ENCODE results near the gene VN1R2.
"Not testable (repeated sequence)": the region's sequence is repeated elsewhere in the genome, so short reads cannot be mapped to it uniquely, and the experiment has no call there.

The VN1R2 gene

DNA sequence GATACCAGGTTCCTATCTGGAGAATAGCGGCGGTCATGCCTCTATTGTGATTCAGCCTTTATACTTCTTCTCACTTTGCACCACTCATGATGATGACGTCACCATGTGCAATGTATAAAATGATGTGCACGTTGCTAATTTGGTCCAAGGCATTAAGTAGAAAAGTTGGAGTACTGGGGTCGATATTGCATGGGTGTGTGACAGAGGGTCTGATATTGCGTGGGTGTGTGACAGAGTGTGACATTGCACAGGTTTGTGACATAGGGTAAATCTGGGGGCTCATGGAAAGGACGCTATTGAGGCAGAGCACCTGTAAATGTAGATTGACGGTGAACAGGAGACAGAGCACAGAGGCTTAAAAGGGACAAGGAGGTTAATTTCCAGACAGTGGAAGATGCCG lies 14.0 kb downstream of the VN1R2 start:
- Histone ChIP-seq H3K27me3 (ENCODE audit: control insufficient read depth, low read length) (no peaks in the 10 kb centered on the region), H3K36me3 (ENCODE audit: control insufficient read depth, low read length) (no peaks in the 10 kb centered on the region), H3K27ac (ENCODE audit: low read depth, low read length) (no peak overlapping the region), H3K4me1 (ENCODE audit: control insufficient read depth, low read length) (no peaks in the 10 kb centered on the region), H3K9me2 (replicated peaks; ENCODE audit: control insufficient read depth, low read length) (no peaks in the 10 kb centered on the region), H3K4me2 (ENCODE audit: low read length) (no peak overlapping the region), H3K79me2 (ENCODE audit: control insufficient read depth, low read length) (no peaks in the 10 kb centered on the region), H3K9me3 (ENCODE audit: control insufficient read depth, insufficient read depth, low read length) (no peaks in the 10 kb centered on the region), H3F3A (ENCODE audit: control insufficient read depth, insufficient read depth) (no peaks in the 10 kb centered on the region), H3K4me3 (ENCODE audit: low read length) (no peak overlapping the region), H4K20me1 (ENCODE audit: control insufficient read depth, insufficient read depth, low read depth, low read length) (no peaks in the 10 kb centered on the region)
- no peak for TF ChIP-seq EZH2phosphoT487 (IDR thresholded peaks at IDR 0.05; ENCODE audit: borderline replicate concordance, low read length)
- TF ChIP-seq, protein P1, sequence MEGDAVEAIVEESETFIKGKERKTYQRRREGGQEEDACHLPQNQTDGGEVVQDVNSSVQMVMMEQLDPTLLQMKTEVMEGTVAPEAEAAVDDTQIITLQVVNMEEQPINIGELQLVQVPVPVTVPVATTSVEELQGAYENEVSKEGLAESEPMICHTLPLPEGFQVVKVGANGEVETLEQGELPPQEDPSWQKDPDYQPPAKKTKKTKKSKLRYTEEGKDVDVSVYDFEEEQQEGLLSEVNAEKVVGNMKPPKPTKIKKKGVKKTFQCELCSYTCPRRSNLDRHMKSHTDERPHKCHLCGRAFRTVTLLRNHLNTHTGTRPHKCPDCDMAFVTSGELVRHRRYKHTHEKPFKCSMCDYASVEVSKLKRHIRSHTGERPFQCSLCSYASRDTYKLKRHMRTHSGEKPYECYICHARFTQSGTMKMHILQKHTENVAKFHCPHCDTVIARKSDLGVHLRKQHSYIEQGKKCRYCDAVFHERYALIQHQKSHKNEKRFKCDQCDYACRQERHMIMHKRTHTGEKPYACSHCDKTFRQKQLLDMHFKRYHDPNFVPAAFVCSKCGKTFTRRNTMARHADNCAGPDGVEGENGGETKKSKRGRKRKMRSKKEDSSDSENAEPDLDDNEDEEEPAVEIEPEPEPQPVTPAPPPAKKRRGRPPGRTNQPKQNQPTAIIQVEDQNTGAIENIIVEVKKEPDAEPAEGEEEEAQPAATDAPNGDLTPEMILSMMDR (IDR thresholded peaks at IDR 0.05; ENCODE audit: low read depth, low read length, poor library complexity, severe bottlenecking) = no peak

DNA sequence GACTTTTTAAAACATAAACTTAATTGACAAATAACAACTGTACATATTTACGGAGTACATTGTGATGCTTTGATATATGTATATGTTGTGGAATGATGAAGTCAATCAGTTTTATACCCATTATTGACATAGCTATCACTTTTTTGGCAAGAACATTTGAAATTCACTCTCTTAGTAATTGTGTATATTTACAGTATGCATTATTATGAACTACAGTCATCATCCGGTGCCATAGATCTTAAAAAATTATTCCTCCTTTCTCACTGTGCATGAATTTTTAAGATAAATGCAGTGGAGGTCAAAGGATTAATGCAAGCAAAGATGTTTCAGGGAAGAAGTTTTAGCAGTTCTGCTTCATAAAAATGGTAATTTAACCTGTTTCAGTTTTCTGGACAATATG lies 17.4 kb downstream of the VN1R2 start:
- Histone ChIP-seq H3K9me3 (ENCODE audit: control insufficient read depth, insufficient read depth, low read length) (no peaks in the 10 kb centered on the region), H3K4me3 (ENCODE audit: low read length) (no peak overlapping the region), H3K4me2 (ENCODE audit: low read length) (no peak overlapping the region), H4K20me1 (ENCODE audit: control insufficient read depth, insufficient read depth, low read depth, low read length) (no peaks in the 10 kb centered on the region), H3K27ac (ENCODE audit: low read depth, low read length) (no peak overlapping the region), H3K27me3 (ENCODE audit: control insufficient read depth, low read length) (no peaks in the 10 kb centered on the region), H3K36me3 (ENCODE audit: control insufficient read depth, low read length) (no peaks in the 10 kb centered on the region), H3K4me1 (ENCODE audit: control insufficient read depth, low read length) (no peaks in the 10 kb centered on the region), H3K9me2 (replicated peaks; ENCODE audit: control insufficient read depth, low read length) (no peaks in the 10 kb centered on the region), H3F3A (ENCODE audit: control insufficient read depth, insufficient read depth) (no peaks in the 10 kb centered on the region), H3K79me2 (ENCODE audit: control insufficient read depth, low read length) (no peaks in the 10 kb centered on the region)
- no peak for TF ChIP-seq EZH2phosphoT487 (IDR thresholded peaks at IDR 0.05; ENCODE audit: borderline replicate concordance, low read length)
- TF ChIP-seq, protein P1 (IDR thresholded peaks at IDR 0.05; ENCODE audit: low read depth, low read length, poor library complexity, severe bottlenecking) = no peak

DNA sequence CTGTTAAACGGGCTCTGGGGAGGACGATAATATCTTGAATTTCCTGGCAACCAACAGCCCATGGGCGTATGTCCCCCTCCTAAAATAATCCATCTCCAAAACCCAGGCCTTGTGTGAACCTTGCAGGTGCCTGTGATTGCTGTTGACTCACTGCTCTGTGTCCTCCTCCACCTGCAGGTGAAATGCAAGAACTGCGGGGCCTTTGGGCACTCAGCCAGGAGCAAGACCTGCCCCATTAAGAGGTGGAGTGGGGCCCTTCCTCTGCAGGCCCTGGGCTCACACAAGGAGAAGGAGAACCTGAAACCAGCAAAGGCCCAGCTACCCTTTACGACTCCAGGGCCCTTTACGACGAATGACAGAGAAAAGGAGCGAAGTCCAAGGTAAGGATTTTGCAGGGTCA lies 23.9 kb downstream of the VN1R2 start:
- H3K9me3 ChIP-seq (ENCODE audit: control insufficient read depth, insufficient read depth, low read length); H3K4me2 ChIP-seq (ENCODE audit: low read length); H3K36me3 ChIP-seq (ENCODE audit: control insufficient read depth, low read length); H3K27me3 ChIP-seq (ENCODE audit: control insufficient read depth, low read length); H3K27ac ChIP-seq (ENCODE audit: low read depth, low read length); H3K9me2 ChIP-seq (replicated peaks; ENCODE audit: control insufficient read depth, low read length); H3F3A ChIP-seq (ENCODE audit: control insufficient read depth, insufficient read depth); H3K4me1 ChIP-seq (ENCODE audit: control insufficient read depth, low read length); H3K79me2 ChIP-seq (ENCODE audit: control insufficient read depth, low read length); H4K20me1 ChIP-seq (ENCODE audit: control insufficient read depth, insufficient read depth, low read depth, low read length); H3K4me3 ChIP-seq (ENCODE audit: low read length): not testable (repeated sequence)

DNA sequence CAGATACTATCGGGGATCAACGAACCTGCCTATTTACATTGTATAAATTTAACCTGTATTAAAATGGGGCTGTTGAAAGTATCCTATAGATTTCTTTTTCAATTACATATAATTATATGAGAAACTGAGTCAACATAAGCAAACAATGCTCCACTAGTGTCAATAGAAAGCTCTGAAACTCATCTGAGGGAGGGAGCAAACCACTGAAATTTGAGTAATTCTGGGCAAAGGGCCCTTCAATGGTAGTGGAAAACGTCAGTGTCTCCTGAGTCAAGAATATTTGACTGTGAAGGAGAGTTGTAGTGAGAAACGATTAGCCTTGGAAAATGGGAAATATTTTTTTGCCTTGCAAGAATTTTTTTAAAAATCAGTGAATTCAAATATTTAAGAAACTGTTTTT lies 27.0 kb downstream of the VN1R2 start:
- Histone ChIP-seq H3K79me2 (ENCODE audit: control insufficient read depth, low read length) (no peaks in the 10 kb centered on the region), H3K27me3 (ENCODE audit: control insufficient read depth, low read length) (no peaks in the 10 kb centered on the region), H3K36me3 (ENCODE audit: control insufficient read depth, low read length) (no peaks in the 10 kb centered on the region), H3K9me3 (ENCODE audit: control insufficient read depth, insufficient read depth, low read length) (peaks cover 5% of the 10 kb centered on the region; the same call in 1 of the 2 replicates), H3F3A (ENCODE audit: control insufficient read depth, insufficient read depth) (no peaks in the 10 kb centered on the region), H3K9me2 (replicated peaks; ENCODE audit: control insufficient read depth, low read length) (no peaks in the 10 kb centered on the region), H3K4me2 (ENCODE audit: low read length) (no peak overlapping the region), H3K27ac (ENCODE audit: low read depth, low read length) (no peak overlapping the region), H3K4me1 (ENCODE audit: control insufficient read depth, low read length) (no peaks in the 10 kb centered on the region), H3K4me3 (ENCODE audit: low read length) (no peak overlapping the region), H4K20me1 (ENCODE audit: control insufficient read depth, insufficient read depth, low read depth, low read length) (no peaks in the 10 kb centered on the region)
- TF ChIP-seq, protein P1 (IDR thresholded peaks at IDR 0.05; ENCODE audit: low read depth, low read length, poor library complexity, severe bottlenecking) = no peak
- TF ChIP-seq EZH2phosphoT487 (IDR thresholded peaks at IDR 0.05; ENCODE audit: borderline replicate concordance, low read length) = no peak
